PC-9 (cell line): Measurements from ENCODE around the gene EVC.

Experiments used
- EZH2 ChIP-seq: fragments of 200-600 bp; sonication (generic); IDR thresholded peaks from 2 replicates; pipeline ENCODE4 v1.8.0; 2017; ENCODE audit warnings: antibody characterized with exemption, low read depth
- TF ChIP-seq, protein P1 (sequence below): fragments of 200-600 bp; sonication (generic); conservative IDR thresholded peaks from 2 replicates; pipeline ENCODE4 v1.6.1; 2017; ENCODE audit warnings: mixed run types, antibody characterized with exemption, mild to moderate bottlenecking, moderate library complexity

DNA sequence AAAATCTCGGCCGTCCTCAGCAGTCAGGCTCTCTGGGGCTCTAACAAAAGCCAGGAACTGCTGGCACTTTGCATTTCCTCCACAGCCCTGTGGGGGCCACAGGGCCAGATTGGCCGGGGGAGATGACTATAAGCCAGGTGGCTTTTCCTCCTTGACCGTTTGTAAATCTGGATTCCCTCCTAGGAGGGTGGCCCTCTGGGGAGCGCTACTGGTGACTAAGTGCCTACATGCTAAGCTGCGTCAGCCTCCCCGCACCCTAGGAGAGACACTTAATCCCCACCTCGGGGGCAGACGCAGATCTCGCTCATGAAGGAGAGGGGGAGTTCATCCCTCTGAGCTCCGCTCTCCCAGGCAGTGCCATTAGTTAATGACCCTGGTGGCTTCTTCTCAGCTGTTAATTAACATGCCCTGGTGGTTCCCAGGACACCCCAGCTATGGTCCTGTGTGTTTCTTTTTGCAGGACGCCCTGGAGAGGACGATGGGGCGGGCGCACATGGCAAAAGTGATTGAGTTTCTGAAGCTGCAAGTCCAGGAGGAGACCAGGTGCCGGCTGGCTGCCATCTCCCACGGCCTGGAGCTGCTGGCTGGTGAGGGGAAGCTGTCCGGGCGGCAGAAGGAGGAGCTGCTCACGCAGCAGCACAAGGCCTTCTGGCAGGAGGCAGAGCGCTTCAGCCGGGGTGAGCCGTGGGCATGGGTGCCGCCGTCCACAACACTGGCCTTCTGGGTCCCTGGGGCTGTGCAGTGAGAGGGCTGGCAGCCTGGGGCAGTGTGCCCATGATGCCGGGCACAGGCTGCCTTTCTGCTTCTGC, 41.6 kb downstream of the EVC start:
- TF ChIP-seq EZH2: no peak
- TF ChIP-seq, protein P1, sequence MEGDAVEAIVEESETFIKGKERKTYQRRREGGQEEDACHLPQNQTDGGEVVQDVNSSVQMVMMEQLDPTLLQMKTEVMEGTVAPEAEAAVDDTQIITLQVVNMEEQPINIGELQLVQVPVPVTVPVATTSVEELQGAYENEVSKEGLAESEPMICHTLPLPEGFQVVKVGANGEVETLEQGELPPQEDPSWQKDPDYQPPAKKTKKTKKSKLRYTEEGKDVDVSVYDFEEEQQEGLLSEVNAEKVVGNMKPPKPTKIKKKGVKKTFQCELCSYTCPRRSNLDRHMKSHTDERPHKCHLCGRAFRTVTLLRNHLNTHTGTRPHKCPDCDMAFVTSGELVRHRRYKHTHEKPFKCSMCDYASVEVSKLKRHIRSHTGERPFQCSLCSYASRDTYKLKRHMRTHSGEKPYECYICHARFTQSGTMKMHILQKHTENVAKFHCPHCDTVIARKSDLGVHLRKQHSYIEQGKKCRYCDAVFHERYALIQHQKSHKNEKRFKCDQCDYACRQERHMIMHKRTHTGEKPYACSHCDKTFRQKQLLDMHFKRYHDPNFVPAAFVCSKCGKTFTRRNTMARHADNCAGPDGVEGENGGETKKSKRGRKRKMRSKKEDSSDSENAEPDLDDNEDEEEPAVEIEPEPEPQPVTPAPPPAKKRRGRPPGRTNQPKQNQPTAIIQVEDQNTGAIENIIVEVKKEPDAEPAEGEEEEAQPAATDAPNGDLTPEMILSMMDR: no peak
